Subcutaneous abdominal adipose tissue (tissue), 5 donors: ENCODE measurements around the gene UPK1B.

Source experiments
- H3K27ac ChIP-seq: one replicate; pipeline ENCODE4 v1.7.0; 2013; ENCODE audit warnings: low read depth, mild to moderate bottlenecking, inconsistent platforms, low read length, moderate library complexity
- H3K27me3 ChIP-seq, 5 donors: one replicate each; pipeline ENCODE4 v1.7.0; 2013; ENCODE audit warnings: low read length in 5 of 5, inconsistent platforms in 1 of 5; ENCODE audit not compliant: control insufficient read depth in 5 of 5, insufficient read depth in 4 of 5
- H3K36me3 ChIP-seq, 5 donors: one replicate each; pipeline ENCODE4 v1.7.0; 2013; ENCODE audit warnings: low read length in 5 of 5; ENCODE audit not compliant: control insufficient read depth in 5 of 5, insufficient read depth in 5 of 5
- H3K4me1 ChIP-seq, 5 donors: one replicate each; pipeline ENCODE4 v1.7.0; 2013; ENCODE audit warnings: low read length in 5 of 5, mild to moderate bottlenecking in 3 of 5, moderate library complexity in 1 of 5; ENCODE audit not compliant: control insufficient read depth in 5 of 5, insufficient read depth in 5 of 5
- H3K4me3 ChIP-seq, 5 donors: one replicate each; pipeline ENCODE4 v1.7.0; 2013; ENCODE audit warnings: low read length in 5 of 5, low read depth in 1 of 5
- H3K9ac ChIP-seq, 5 donors: one replicate each; pipeline ENCODE4 v1.7.0; 2013; ENCODE audit warnings: low read length in 5 of 5, mild to moderate bottlenecking in 4 of 5, moderate library complexity in 3 of 5
- H3K9me3 ChIP-seq, 5 donors: one replicate each; pipeline ENCODE4 v1.7.0; 2013; ENCODE audit warnings: low read length in 5 of 5; ENCODE audit not compliant: control insufficient read depth in 5 of 5
- donor health status: healthy.
- donor health status: healthy.
- donor health status: healthy.
- donor health status: healthy.
- donor health status: healthy.

The UPK1B gene

GRCh38 chr3:119195911-119196310 lies 22.5 kb downstream of the UPK1B start:
- no peak overlapping the region for H3K27ac ChIP-seq
- H3K4me3 ChIP-seq = no peak overlapping the region
- H3K4me1 ChIP-seq = no peaks in the 10 kb centered on the region
- no peaks in the 10 kb centered on the region for H3K9me3 ChIP-seq
- no peaks in the 10 kb centered on the region for H3K27me3 ChIP-seq
- H3K36me3 ChIP-seq = no peaks in the 10 kb centered on the region
- no peak overlapping the region for H3K9ac ChIP-seq

- Histone ChIP-seq H3K36me3 (peaks cover 0 to 7% (median 5%) of the 10 kb centered on the region in 5 donors), H3K27ac (no peak overlapping the region), H3K4me1 (peaks cover 0 to 16% (median 4%) of the 10 kb centered on the region in 5 donors), H3K4me3 (no peak overlapping the region), H3K9me3 (no peaks in the 10 kb centered on the region), H3K9ac (no peak overlapping the region), H3K27me3 (no peaks in the 10 kb centered on the region)
Measured at GRCh38 chr3:119205209-119205608, 31.8 kb downstream of the UPK1B start.

DNA sequence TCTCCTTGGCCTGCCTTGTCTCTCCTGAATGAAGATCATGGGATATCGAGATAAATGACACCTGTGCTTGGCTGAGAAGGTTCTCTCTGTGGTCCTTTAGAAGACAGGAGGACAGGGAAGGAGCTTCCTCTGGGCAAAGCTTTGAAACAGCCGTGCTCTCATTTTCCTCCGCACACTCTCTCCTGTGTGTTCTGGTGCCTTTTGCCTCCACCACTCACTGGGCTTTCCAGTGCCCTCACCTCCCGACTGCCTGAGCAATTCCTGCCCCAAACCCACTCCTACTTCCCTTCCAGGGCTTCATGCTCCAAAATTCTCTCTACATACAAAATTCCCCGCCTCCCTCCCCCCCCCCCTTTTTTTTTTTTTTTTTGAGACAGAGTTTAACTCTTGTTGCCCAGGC lies 32.3 kb downstream of the UPK1B start:
- Histone ChIP-seq H3K9me3 (no peaks in the 10 kb centered on the region), H3K4me1 (peaks cover 0 to 16% (median 4%) of the 10 kb centered on the region in 5 donors), H3K27me3 (no peaks in the 10 kb centered on the region), H3K27ac (no peak overlapping the region), H3K9ac (no peak overlapping the region), H3K4me3 (no peak overlapping the region), H3K36me3 (peaks cover 0 to 8% (median 7%) of the 10 kb centered on the region in 5 donors)

DNA sequence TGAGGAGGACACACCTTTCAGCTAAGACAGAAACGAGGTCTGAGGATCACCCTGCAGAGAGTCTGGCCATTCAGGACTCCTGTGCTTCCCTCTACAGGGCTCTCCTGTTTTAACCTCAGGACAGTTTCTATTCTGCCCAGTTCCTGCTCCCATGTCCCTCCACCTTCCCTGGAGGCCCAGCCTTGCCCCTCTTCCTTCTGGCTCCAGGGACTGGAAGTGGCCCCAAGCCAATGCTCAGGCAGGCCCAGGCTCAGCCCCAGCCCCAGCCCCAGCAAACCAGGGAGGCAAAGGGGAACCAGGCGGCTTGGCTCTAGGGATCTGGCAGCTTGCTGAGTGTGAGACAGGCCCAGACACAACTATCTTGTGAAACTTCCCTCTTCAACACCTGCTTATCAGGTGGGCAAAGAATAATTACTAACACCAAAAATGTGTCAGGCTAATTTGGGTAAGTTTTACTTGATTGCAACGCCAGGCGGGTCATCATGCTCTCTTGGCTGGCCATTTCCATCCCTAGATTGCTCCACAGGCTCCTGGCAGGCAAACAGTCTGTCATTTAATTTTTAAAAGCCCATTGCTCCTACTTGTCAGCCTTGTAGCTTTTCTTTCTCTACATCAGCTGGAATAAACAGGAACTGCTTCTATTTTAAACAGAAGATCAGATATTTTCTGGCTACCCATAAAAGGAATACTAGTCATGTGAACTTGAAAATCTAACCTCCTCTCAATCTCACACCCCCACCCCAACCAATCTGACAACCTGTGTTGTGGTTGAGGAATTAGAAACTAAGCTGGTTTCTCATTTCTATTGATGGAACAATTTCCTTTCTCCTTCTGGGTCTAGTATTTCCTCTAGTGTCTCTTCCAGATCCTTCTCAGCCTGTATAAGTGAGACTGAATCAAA lies 33.5 kb downstream of the UPK1B start:
- Histone ChIP-seq H3K9me3 (no peaks in the 10 kb centered on the region), H3K36me3 (peaks cover 4 to 16% (median 15%) of the 10 kb centered on the region in 5 donors), H3K27me3 (no peaks in the 10 kb centered on the region), H3K9ac (no peak overlapping the region), H3K27ac (no peak overlapping the region), H3K4me3 (no peak overlapping the region), H3K4me1 (peaks cover 0 to 16% (median 4%) of the 10 kb centered on the region in 5 donors)

- Histone ChIP-seq H3K36me3 (peaks cover 10 to 22% (median 21%) of the 10 kb centered on the region in 5 donors), H3K9me3 (no peaks in the 10 kb centered on the region), H3K9ac (no peak overlapping the region), H3K27me3 (no peaks in the 10 kb centered on the region), H3K4me3 (no peak overlapping the region), H3K4me1 (peaks cover 0 to 16% (median 4%) of the 10 kb centered on the region in 5 donors), H3K27ac (no peak overlapping the region)
Measured at GRCh38 chr3:119207512-119207875, 34.1 kb downstream of the UPK1B start.

- Histone ChIP-seq H3K27me3 (no peaks in the 10 kb centered on the region), H3K4me3 (no peak overlapping the region), H3K4me1 (peaks cover 0 to 16% (median 3%) of the 10 kb centered on the region in 5 donors), H3K9ac (no peak overlapping the region), H3K9me3 (no peaks in the 10 kb centered on the region), H3K36me3 (peaks cover 37 to 56% (median 45%) of the 10 kb centered on the region in 5 donors), H3K27ac (no peak overlapping the region)
Measured at GRCh38 chr3:119211193-119211592, 37.8 kb downstream of the UPK1B start.

GRCh38 chr3:119211803-119212202 lies 38.4 kb downstream of the UPK1B start:
- no peak overlapping the region for H3K9ac ChIP-seq
- H3K4me1 ChIP-seq = peaks cover 0 to 12% (median 1%) of the 10 kb centered on the region in 5 donors
- no peak overlapping the region for H3K4me3 ChIP-seq
- peaks cover 42 to 57% (median 49%) of the 10 kb centered on the region in 5 donors for H3K36me3 ChIP-seq
- no peaks in the 10 kb centered on the region for H3K9me3 ChIP-seq
- no peak overlapping the region for H3K27ac ChIP-seq
- no peaks in the 10 kb centered on the region for H3K27me3 ChIP-seq

DNA sequence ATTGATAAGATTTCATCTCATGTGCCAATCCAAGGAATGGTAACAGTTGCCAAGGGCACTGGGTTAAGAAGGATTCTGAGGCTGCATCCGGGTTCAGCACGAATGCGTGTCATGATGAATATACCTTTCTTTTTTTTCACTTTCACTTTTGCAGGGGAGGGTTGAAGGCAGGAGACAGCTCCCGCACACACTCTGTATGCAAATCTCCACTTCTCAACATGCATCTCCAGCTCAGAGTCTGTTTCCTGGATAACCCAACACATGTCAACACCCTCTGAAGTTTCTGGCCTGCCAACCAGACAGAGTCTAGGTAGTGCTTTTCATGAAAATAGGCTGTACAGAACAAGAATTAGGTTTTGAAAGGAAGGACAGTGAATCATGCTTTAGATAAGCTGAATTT lies 45.7 kb downstream of the UPK1B start:
- no peaks in the 10 kb centered on the region for H3K27me3 ChIP-seq
- no peak overlapping the region for H3K4me3 ChIP-seq
- no peak overlapping the region for H3K9ac ChIP-seq
- H3K4me1 ChIP-seq = no peaks in the 10 kb centered on the region
- no peak overlapping the region for H3K27ac ChIP-seq
- H3K36me3 ChIP-seq = peaks cover 37 to 84% (median 68%) of the 10 kb centered on the region in 5 donors
- no peaks in the 10 kb centered on the region for H3K9me3 ChIP-seq

- Histone ChIP-seq H3K27me3 (no peaks in the 10 kb centered on the region), H3K9me3 (no peaks in the 10 kb centered on the region), H3K4me1 (no peaks in the 10 kb centered on the region), H3K4me3 (no peak overlapping the region), H3K9ac (no peak overlapping the region), H3K36me3 (peaks cover 31 to 76% (median 65%) of the 10 kb centered on the region in 5 donors), H3K27ac (no peak overlapping the region)
Measured at GRCh38 chr3:119220198-119220597, 46.8 kb downstream of the UPK1B start.

DNA sequence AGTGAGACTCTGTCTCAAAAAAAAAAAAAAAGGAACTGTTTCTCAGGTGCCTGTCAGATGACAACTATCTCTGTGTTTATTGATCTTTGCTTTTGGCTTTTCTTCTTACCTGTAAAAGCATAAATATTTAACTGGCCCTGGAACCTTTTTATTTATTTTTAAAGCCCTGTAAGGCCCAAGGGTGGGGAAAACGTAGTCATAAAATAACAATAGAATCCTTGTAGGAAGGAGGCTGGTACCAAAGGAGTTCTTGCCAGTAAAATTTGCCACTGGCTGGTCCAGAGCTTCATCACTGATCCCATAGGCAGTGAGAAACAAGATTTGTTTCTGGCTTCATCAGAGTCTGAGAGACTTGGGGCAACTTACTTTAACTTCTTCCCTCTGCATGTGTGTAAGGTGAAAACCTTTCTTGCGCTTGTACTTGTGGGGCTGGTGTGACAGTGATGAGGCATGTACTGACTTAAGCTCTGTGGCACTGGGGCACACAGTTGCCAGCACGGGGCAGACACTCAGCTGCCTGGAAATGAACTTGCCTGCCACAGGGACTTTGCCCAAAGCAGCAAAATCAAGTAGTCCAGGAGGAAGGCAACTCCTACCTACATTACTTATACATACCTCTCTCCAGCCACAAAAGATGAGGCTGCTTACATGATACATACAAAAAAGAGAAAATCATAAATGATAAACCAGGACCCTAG lies 47.7 kb downstream of the UPK1B start:
- Histone ChIP-seq H3K9ac (no peak overlapping the region), H3K4me3 (no peak overlapping the region), H3K27ac (no peak overlapping the region), H3K4me1 (no peaks in the 10 kb centered on the region), H3K27me3 (no peaks in the 10 kb centered on the region), H3K36me3 (peaks cover 23 to 72% (median 60%) of the 10 kb centered on the region in 5 donors), H3K9me3 (no peaks in the 10 kb centered on the region)
